GM19238 (cell line): Measurements from ENCODE around the gene EHD4.

Source experiments
- DNase-seq: peaks from one replicate; pipeline ENCODE4 v3.0.0; 2011; ENCODE audit warnings: low spot score; ENCODE audit not compliant: insufficient read length

Gene EHD4

DNA sequence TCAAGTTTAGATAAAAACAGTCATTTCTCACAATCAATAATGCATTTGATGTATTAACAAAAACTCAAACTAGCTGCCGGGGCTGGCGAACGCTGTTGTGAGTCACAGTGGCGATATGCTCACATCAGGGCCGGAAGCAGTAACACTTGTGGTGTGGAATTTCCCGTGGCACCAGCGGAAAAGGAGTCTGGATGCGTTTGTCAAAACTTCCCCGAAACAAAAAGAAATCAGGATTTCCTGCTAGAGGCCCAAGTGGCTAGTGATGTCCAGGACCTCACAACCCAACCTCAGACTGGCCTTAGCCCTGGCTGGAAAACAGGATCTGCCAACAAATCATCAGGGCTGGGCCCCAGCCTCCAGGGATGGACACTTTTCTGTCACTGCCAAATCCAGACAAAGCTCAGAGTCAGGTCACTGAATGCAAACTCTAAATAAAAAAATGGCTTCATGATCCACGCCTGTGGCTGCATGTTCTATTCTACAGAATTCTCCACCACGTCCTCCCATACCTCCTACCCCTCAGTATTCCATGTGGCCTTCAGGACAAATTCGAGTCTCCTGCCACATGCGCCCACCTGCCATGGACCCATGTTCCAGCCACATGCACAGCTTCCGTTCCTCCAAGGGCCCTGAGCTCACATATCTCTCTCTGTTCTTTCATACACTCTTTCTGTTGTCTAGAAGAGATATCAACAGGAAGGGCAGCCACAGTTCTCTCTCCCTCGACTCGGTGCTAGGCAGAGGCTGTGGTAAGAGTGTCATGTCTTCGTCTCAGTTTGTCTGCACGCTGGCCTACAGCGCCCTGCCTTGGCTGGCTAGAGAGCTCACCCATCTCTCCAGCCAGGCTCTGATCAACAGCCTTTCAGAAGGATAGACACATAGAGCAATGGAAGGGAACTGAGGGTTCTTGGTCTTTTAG, 35.4 kb downstream of the EHD4 start:
- no peak for DNase-seq

GRCh38 chr15:41936155-41936554, 36.2 kb downstream of the EHD4 start:
- no peak for DNase-seq

DNA sequence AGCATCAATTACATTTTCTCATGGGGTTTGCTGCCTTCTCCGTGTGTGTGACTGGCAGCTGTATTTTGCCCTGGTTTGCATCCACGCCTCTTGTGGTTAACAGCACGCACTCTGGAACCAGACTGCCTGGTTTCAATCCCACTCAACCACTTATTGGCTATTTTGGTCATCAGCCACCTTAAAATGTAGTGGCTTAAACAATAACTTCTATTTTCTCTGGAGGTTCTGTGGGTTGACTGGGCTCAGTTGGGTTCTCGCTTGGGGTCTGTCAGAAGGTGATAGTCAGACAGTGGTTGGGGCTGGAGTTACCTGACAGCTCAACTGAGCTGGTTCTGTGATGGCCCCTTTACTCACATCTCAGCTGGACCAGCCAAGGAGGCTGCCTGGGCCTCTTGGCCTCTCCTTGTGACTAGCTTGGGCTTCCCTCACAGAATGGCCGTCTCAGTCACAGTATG, 36.8 kb downstream of the EHD4 start:
- no peak for DNase-seq

DNA sequence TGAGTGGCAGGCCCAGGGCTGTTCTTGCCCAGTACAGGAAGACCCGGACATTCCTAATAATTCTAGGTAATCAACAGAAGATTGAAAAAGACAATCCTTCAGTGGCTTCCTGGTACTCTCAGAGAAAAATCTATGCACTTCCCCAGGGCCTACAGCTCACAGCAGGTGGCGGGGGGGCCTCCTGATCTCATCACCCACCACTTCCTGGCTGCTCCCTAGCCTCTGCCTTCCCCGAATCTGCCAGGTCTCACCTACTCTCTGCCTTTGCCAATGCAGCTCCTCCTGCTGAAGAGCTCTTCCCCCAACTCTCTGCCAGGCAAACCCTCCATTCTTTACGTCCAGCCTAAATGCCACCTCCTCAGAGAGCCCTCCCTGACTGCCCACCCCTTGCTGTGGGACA, 37.5 kb downstream of the EHD4 start:
- no peak for DNase-seq

DNA sequence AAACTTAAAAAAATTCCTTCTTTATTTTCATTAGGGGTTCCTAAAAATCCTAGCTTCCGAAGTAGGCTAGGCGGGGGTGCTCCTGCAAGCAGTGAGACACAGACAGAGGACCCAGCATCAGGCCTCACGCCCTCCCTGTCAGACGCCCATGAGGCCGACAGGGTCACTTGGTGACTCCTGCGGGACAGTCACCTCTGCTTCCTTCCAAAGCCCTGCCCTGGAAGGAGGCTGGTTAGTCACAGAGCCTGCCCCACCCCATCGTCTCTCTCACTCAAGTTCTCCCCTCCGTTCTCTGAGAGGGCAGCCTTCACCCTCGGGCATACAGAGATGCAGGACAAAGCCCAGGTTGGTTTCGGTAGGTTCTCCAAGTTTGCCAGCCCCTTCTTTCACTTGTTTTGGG, 38.6 kb downstream of the EHD4 start:
- DNase-seq = no peak

GRCh38 chr15:41933326-41933725, 39.0 kb downstream of the EHD4 start:
- no peak for DNase-seq

DNA sequence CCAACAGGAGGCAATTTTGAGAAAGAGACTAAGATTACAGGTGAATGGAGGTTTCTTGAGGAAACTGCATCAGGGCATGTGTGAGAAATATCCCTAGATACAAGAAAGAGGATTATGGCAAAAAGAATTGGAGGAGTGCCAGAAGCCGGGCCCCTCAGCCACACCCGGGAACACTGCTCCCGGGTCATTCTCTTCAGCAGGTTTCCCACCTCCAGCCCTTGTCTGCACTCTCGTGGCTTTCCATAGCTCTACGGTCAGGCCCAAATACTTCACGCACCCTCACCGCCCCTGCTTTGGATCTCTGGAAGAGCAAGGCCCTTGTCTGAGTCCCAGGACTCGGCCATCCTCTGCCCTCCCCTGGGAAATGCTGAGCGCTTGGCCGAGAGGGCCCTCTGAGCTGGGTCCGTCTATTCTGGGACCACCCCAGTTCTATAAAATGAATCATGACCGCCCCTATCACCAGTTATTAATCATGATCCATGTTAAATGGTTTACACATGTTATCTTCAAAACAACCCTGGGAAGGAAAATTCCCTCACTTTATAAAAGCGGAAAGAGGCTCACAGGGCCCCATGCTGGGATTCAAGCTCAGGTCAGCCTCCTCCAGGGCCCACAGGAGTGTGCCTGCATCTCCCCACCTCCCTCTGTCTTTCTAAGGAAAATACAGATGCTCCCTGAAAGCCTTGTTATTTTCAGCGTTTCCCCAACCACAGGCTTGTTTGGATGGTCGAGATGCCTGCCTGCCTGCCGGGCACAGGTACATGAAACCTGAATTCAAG, 39.7 kb downstream of the EHD4 start:
- no peak for DNase-seq

DNA sequence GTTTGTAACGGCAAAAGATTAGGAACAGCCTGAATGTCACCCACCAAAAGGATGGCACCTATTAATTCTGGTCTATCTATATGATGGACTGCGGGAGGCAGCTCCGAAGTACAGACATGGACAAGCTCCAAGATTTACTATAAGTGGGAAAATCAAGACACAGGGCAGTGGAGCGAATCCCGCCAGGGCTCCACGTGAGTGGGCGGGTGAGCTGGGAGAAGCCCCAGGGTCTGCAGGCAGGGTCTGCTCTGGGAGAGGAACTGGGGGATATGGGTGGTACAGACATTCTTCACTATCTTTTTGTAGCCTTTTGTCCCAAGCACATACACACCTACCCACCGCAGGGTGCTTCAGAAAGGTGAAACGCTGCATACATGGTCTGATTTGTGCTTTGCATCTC, 40.3 kb downstream of the EHD4 start:
- DNase-seq = no peak

GRCh38 chr15:41930867-41931222, 41.5 kb downstream of the EHD4 start:
- DNase-seq = no peak

GRCh38 chr15:41930221-41930866, 42.0 kb downstream of the EHD4 start:
- DNase-seq = no peak

DNA sequence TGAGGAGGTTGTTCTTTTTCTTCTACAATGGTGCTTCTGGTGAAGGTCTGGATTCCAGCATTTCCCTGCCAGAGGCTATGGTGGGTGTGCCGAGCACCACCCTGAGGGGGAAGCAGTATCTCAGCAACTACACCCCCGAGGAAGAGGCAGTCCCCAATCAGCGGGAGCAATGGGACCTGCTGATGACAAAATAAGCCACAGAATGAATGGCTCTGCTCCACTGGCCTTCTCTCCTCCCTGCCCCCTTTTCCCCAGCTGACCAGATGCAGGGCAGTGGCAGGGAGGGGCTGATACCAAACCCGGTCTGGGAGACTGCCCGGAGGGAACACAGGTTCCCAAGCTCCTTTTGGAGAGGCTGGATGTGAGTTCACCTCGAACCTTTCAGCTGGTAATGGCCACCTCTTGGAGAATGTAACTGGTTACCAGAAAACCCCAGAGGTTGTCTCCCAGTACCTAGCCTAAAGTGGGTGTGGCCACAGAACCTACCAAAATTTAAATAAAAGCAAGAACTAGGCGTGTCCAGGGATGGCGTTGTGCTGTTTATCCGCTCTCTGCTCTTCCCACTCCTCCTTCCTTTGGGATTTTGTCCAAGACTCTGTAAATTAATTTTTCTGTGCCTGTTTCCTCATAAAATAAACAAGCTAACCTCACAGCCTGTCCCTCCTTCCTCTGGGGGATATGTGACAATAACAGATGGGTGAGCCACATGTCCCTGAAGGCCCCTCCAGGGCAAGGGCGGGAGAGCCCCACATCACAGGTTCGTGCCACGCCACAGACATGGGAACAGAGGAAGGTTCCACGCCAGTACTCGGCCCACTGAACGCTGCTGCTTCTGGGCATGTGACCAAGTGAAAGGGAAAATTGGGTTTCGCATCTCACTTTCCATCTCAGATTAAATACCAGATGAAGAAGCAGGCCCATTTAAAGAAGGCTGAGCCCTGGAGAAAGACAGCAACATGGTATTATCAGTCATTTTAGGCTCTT, 43.4 kb downstream of the EHD4 start:
- DNase-seq = peak; percentile 53

- DNase-seq = no peak
Measured at GRCh38 chr15:41928100-41928499, 44.3 kb downstream of the EHD4 start.

- no peak for DNase-seq
Measured at GRCh38 chr15:41927536-41927935, 44.8 kb downstream of the EHD4 start.

GRCh38 chr15:41926185-41927056, 45.9 kb downstream of the EHD4 start:
- no peak for DNase-seq

DNA sequence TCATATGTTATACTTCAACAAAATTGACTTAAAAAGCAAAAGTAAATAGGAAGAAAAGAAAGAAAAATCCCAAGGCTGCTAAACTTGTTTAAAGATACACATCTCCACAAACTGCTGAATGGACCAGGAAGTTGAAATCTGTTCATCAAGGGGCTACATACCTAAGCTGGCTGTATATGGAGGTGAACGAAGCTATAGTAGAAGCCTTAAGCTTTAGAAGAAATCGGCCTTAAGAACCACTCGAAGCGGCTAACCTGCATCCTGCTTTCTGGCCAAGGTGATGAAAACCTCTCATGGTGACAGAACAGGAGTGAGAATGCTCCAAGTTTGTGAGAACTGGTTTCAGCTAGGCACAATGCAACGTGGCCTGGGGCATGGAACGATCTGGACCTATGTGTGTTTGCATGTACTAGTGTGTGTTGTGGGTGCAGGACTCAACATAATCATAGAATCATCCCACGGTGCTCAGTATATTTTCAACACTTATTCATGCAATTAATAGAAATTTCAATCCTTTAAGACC, 47.2 kb downstream of the EHD4 start:
- DNase-seq = no peak

- DNase-seq = no peak
Measured at GRCh38 chr15:41923401-41923997, 48.9 kb downstream of the EHD4 start.

DNA sequence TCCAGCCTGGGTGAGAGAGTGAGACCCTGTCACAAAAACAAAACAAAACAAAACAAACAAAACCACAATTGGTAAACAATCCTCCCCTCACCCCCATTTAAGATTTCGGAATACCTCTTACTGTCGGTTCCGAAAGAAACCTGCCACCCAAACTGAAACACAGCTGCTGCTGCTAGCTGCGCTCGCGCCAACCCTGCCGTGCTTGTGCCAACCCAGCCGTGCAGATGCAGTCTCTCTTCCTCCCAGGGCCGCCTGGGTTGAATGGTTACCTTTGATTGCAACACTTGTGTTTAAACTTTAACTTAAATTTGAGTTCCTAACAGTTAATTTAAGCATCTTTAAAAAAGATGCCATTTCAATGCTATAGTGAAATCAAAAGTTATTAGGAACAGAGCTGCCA, 50.0 kb downstream of the EHD4 start:
- no peak for DNase-seq

- DNase-seq = no peak
Measured at GRCh38 chr15:41921639-41922038, 50.7 kb downstream of the EHD4 start.

DNA sequence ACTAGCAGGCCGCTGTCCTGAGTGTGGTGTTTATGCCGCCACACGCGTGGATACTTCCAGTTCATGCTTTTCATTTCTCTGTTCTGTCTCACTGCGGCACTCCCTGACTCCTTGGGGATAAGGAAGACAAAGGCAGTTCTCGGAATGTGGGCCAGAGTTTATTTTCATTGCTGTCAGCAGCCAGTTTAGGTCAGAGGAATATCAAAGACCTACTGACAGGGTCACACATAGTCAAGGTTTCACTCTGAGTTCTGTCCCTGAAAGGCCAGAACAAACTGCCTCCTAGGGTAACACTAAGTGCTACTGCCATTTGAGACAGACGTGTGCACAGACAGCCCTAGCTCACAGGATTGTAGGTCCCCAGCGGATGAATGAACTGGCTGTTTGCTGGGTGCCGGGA, 51.2 kb downstream of the EHD4 start:
- DNase-seq = no peak
